Osteocyte (in vitro differentiated cells): ENCODE data around the gene TPRG1. TPM values are rescaled to one million over a fixed set of nuclear protein-coding genes. Genes with fewer than 3 reads are reported as not detected.

Experiments used
- DNase-seq: peaks from one replicate; pipeline ENCODE4 v3.0.0; 2021; ENCODE audit warnings: mixed read lengths; ENCODE audit not compliant: unreplicated experiment; ENCODE audit errors: extremely low spot score
- H3K27ac Mint-ChIP-seq: one replicate; pipeline ENCODE4 v1.8.0; 2021; ENCODE audit warnings: mild to moderate bottlenecking, mixed read lengths; ENCODE audit not compliant: unreplicated experiment
- H3K27me3 Mint-ChIP-seq: one replicate; pipeline ENCODE4 v1.8.0; 2021; ENCODE audit warnings: mixed read lengths; ENCODE audit not compliant: unreplicated experiment
- H3K36me3 Mint-ChIP-seq: one replicate; pipeline ENCODE4 v1.8.0; 2021; ENCODE audit warnings: mixed read lengths; ENCODE audit not compliant: unreplicated experiment
- H3K4me1 Mint-ChIP-seq: one replicate; pipeline ENCODE4 v1.8.0; 2021; ENCODE audit warnings: mixed read lengths; ENCODE audit not compliant: unreplicated experiment
- H3K4me3 Mint-ChIP-seq: one replicate; pipeline ENCODE4 v1.8.0; 2021; ENCODE audit warnings: mild to moderate bottlenecking, moderate library complexity, mixed read lengths; ENCODE audit not compliant: unreplicated experiment
- H3K9me3 Mint-ChIP-seq: one replicate; pipeline ENCODE4 v1.8.0; 2021; ENCODE audit warnings: mixed read lengths; ENCODE audit not compliant: unreplicated experiment
- total RNA-seq: library from RNA; stranded (reverse); gene quantifications from 2 replicates; pipeline ENCODE4 v1.2.1, GENCODE V29; 2021
- TF ChIP-seq, protein P1 (sequence below): fragments of 200-600 bp; sonication (generic); IDR thresholded peaks from 2 replicates; pipeline ENCODE4 v1.5.0; 2021; ENCODE audit warnings: antibody characterized with exemption, mild to moderate bottlenecking, moderate library complexity

The TPRG1 gene
- total RNA-seq, 1 donor from 2014 or later: 0.46 TPM

GRCh38 chr3:189337673-189338091 is 165.9 kb downstream of the TPRG1 start:
- TF ChIP-seq, protein P1, sequence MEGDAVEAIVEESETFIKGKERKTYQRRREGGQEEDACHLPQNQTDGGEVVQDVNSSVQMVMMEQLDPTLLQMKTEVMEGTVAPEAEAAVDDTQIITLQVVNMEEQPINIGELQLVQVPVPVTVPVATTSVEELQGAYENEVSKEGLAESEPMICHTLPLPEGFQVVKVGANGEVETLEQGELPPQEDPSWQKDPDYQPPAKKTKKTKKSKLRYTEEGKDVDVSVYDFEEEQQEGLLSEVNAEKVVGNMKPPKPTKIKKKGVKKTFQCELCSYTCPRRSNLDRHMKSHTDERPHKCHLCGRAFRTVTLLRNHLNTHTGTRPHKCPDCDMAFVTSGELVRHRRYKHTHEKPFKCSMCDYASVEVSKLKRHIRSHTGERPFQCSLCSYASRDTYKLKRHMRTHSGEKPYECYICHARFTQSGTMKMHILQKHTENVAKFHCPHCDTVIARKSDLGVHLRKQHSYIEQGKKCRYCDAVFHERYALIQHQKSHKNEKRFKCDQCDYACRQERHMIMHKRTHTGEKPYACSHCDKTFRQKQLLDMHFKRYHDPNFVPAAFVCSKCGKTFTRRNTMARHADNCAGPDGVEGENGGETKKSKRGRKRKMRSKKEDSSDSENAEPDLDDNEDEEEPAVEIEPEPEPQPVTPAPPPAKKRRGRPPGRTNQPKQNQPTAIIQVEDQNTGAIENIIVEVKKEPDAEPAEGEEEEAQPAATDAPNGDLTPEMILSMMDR: no peak
- Mint-ChIP-seq H3K27ac (no peak overlapping the region), H3K4me1 (peaks cover 5% of the 10 kb centered on the region), H3K27me3 (peaks cover 2% of the 10 kb centered on the region), H3K36me3 (no peaks in the 10 kb centered on the region), H3K9me3 (peaks cover 12% of the 10 kb centered on the region), H3K4me3 (no peak overlapping the region)
- DNase-seq: no peak

DNA sequence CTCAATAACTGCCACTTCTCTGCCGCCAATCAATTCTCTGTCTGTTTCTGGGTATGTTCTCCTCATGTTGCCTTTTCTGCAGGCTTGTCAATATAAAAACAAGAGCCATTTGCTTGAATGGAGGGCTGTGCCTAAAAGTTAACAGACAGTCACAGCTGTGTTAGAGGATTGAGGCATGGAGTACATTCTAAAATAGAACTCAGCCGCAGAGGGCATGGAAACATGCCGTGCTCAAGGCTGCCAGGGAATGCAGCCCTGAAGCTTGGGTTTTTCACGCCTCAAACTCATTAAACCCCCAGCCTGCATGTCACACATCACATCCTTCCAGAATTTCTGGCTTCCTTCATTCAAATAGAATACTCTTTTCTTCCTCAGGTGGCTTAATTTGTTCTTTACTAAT is 166.6 kb downstream of the TPRG1 start:
- Mint-ChIP-seq H3K4me3 (no peak overlapping the region), H3K27me3 (peaks cover 2% of the 10 kb centered on the region), H3K9me3 (peaks cover 12% of the 10 kb centered on the region), H3K36me3 (no peaks in the 10 kb centered on the region), H3K4me1 (peaks cover 5% of the 10 kb centered on the region), H3K27ac (no peak overlapping the region)
- TF ChIP-seq, protein P1: no peak
- DNase-seq: no peak

DNA sequence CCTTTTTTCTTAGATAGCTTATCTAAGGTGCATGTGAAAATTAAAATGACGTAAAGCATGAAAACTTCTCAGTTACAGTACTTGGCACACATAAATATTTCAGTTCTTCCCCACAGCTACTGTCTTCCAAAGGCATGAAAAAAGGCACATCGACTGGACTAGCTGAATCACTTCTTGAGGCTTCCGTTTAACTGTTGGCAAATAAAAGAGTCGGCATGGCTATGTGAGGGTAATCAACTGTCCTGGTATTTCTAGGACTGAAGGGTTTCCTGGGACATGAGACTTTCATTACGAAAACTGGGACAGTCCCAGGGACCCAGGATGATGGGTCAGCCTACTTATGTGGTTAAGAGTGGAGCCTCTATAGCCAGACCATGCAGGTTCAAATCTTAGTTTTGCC is 168.2 kb downstream of the TPRG1 start:
- no peak overlapping the region for H3K4me3 Mint-ChIP-seq
- peaks cover 12% of the 10 kb centered on the region for H3K9me3 Mint-ChIP-seq
- H3K4me1 Mint-ChIP-seq: peaks cover 4% of the 10 kb centered on the region

DNA sequence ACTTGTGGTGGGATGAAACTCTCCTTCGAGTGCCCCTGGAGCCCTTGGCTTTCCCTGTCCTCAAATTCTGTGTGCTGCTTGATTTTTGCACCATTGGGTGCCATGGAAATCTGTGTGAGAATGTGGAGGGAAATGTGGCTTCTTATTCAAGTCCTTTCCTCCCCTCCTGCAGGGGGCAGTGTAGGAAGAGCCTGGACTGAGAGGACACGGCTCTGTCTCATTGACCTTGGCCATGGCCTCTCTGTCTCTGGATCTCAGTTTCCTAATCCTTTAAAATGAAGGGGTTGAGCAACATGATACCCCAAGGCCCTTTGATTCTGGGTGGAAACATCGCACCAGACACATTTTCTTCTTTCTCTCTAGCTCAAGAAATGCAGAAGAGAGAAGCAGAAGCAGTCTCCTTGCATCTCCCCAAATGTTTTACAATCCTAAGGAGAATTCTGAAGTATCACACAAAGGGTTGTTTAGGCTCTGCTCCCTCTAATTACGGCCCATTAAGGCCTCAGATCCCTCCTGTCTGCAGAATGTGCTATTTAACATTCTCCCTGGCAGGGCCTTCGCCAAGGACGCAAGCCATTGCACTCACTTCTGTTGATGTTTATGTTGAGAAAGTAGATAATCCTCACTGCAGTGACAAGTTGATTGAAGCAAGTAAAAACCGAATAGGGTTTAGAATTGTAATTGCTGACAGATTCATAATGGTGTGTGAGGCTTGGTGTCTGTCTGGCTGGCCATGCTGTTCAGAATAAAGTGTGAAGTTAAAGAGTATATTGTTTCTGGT is 169.1 kb downstream of the TPRG1 start:
- peaks cover 2% of the 10 kb centered on the region for H3K27me3 Mint-ChIP-seq
- H3K4me1 Mint-ChIP-seq: peaks cover 1% of the 10 kb centered on the region

More for the DNA sequence above, 168.2 kb downstream of the TPRG1 start:
- Mint-ChIP-seq H3K27me3 (peaks cover 2% of the 10 kb centered on the region), H3K27ac (no peak overlapping the region), H3K36me3 (no peaks in the 10 kb centered on the region)
- TF ChIP-seq, protein P1: no peak
- no peak for DNase-seq

GRCh38 chr3:189342811-189343210 is 171.0 kb downstream of the TPRG1 start:
- H3K9me3 Mint-ChIP-seq: no peaks in the 10 kb centered on the region

More for the DNA sequence above, 169.1 kb downstream of the TPRG1 start:
- Mint-ChIP-seq H3K36me3 (no peaks in the 10 kb centered on the region), H3K4me3 (no peak overlapping the region), H3K9me3 (peaks cover 12% of the 10 kb centered on the region), H3K27ac (no peak overlapping the region)
- TF ChIP-seq, protein P1: peak; percentile 29
- no peak for DNase-seq

More at GRCh38 chr3:189342811-189343210, 171.0 kb downstream of the TPRG1 start:
- no peak for DNase-seq
- Mint-ChIP-seq H3K4me3 (no peak overlapping the region), H3K36me3 (no peaks in the 10 kb centered on the region), H3K27ac (no peak overlapping the region), H3K4me1 (no peaks in the 10 kb centered on the region), H3K27me3 (peaks cover 2% of the 10 kb centered on the region)
- TF ChIP-seq, protein P1: no peak
